ENCODE data around the gene BOLA3. TPM values are rescaled to one million over a fixed set of nuclear protein-coding genes. Genes with fewer than 3 reads are reported as not detected.
A peak's percentile ranks its signal among the peaks of the same experiment; 100 is the strongest.

The BOLA3 gene
- total RNA-seq, 1 experiment from 2014 or later = 69.7 TPM

- intact Hi-C loops (cut with micrococcal nuclease; ENCODE audit: unreplicated experiment) (no loop called here), in situ Hi-C loops (cut with HindIII; ENCODE audit: low pct_unique_long_range_greater_than_20kb, low sequenced_read_pairs) (no loop called here)
- H3K36me3 ChIP-seq (ENCODE audit: control insufficient read depth, insufficient read depth, low read length) = peaks cover 4% of the 10 kb centered on the region; the same call in 1 of the 2 replicates
- no peaks in the 10 kb centered on the region for H3K9me3 ChIP-seq (ENCODE audit: control insufficient read depth, insufficient read depth, low read depth, low read length)
- ATAC-seq = no peak
- ChIA-PET POLR2A (interaction anchor here (0.6 kb wide), 1 partner anchor 353 kb away, joined by 3 read pairs; the partner anchor contains the start of gene STAMBP), CTCF (interaction anchor here (0.6 to 0.7 kb wide), 2 partner anchors 80 to 151 kb away, joined by 3 to 7 read pairs; no protein-coding TSS in a partner anchor)
- TF ChIP-seq POLR2AphosphoS5 (IDR thresholded peaks at IDR 0.05; ENCODE audit: low read depth, low read length) = no peak
- no peak for TF ChIP-seq SIN3A (IDR thresholded peaks at IDR 0.05; ENCODE audit: borderline replicate concordance, insufficient read depth, low read depth, low read length)
- TF ChIP-seq, protein P1, sequence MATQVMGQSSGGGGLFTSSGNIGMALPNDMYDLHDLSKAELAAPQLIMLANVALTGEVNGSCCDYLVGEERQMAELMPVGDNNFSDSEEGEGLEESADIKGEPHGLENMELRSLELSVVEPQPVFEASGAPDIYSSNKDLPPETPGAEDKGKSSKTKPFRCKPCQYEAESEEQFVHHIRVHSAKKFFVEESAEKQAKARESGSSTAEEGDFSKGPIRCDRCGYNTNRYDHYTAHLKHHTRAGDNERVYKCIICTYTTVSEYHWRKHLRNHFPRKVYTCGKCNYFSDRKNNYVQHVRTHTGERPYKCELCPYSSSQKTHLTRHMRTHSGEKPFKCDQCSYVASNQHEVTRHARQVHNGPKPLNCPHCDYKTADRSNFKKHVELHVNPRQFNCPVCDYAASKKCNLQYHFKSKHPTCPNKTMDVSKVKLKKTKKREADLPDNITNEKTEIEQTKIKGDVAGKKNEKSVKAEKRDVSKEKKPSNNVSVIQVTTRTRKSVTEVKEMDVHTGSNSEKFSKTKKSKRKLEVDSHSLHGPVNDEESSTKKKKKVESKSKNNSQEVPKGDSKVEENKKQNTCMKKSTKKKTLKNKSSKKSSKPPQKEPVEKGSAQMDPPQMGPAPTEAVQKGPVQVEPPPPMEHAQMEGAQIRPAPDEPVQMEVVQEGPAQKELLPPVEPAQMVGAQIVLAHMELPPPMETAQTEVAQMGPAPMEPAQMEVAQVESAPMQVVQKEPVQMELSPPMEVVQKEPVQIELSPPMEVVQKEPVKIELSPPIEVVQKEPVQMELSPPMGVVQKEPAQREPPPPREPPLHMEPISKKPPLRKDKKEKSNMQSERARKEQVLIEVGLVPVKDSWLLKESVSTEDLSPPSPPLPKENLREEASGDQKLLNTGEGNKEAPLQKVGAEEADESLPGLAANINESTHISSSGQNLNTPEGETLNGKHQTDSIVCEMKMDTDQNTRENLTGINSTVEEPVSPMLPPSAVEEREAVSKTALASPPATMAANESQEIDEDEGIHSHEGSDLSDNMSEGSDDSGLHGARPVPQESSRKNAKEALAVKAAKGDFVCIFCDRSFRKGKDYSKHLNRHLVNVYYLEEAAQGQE (IDR thresholded peaks at IDR 0.05; ENCODE audit: insufficient read depth in 1 of 2, low read depth in 2 of 2, low read length in 1 of 2) = no peak
- TF ChIP-seq CTCF (IDR thresholded peaks at IDR 0.05) = no peak
- no peak for TF ChIP-seq TCF7L2 (IDR thresholded peaks at IDR 0.05; ENCODE audit: low read depth, low read length)
- no peaks in the 10 kb centered on the region for H3K27me3 ChIP-seq (ENCODE audit: control insufficient read depth, insufficient read depth, low read length)
- no peaks in the 10 kb centered on the region for H3K4me1 ChIP-seq (ENCODE audit: control insufficient read depth, insufficient read depth, low read length)
- H3K27ac ChIP-seq (ENCODE audit: low read length) = no peak overlapping the region
- H3K4me3 ChIP-seq (ENCODE audit: low read depth in 2 of 2, low read length in 2 of 2) = no peak overlapping the region
- no TSS peak for BruUV-seq (replicated peaks)
- no peak for DNase-seq (ENCODE audit: low read depth, low spot score)
Measured at GRCh38 chr2:74181739-74182138, 34.0 kb upstream of the BOLA3 start.

DNA sequence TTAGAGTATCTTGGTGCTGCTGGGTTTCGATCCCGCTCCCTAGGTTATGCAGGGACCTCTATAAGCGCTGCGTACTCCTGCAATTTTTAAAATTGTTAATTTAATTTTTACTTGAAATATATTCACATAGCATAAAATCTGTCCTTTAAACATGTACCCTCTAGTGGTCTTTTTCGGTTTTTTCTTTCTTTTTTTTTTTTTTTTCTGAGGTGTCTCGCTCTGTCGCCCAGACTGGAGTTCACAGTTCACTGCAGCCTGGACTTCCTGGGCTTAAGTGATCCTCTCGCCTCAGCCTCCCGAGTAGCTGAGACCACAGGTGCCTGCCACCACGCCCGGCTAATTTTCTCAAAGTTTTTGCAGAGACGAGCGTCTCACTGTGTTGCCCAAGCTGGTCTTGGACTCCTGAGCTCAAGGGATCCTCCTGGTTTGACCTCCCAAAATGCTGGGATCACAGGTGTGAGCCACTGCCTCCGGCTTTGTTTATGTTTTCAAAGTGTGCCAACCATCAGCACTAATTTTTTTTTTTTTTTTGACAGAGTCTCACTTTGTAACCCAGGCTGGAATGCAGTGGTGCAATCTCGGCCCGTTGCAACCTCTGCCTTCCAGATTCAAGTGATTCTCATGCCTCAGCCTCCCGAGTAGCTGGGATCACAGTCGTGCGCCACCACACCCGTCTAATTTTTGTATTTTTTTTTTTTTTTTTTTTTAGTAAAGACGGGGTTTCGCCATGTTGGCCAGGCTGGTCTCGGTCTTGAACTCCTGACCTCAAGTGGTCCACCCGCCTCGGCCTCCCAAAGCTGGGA is 31.6 kb upstream of the BOLA3 start:
- TF ChIP-seq POLR2AphosphoS5 (IDR thresholded peaks at IDR 0.05; ENCODE audit: low read depth, low read length) = peak; percentile 86; the same call in 1 of the 2 replicates
- TF ChIP-seq, protein P1 (IDR thresholded peaks at IDR 0.05; ENCODE audit: insufficient read depth in 1 of 2, low read depth in 2 of 2, low read length in 1 of 2) = no peak
- DNase-seq (ENCODE audit: low read depth, low spot score) (no peak), ATAC-seq (peak; percentile 15)
- in situ Hi-C loops (cut with HindIII; ENCODE audit: low pct_unique_long_range_greater_than_20kb, low sequenced_read_pairs) (no loop called here), intact Hi-C loops (cut with micrococcal nuclease; ENCODE audit: unreplicated experiment) (no loop called here)
- Histone ChIP-seq H3K4me3 (ENCODE audit: low read depth in 2 of 2, low read length in 2 of 2) (peak overlapping the region; percentile 81 to 83), H3K9me3 (ENCODE audit: control insufficient read depth, insufficient read depth, low read depth, low read length) (no peaks in the 10 kb centered on the region), H3K36me3 (ENCODE audit: control insufficient read depth, insufficient read depth, low read length) (peaks cover 4% of the 10 kb centered on the region; the same call in 1 of the 2 replicates), H3K27ac (ENCODE audit: low read length) (peak overlapping the region; percentile 18), H3K27me3 (ENCODE audit: control insufficient read depth, insufficient read depth, low read length) (no peaks in the 10 kb centered on the region), H3K4me1 (ENCODE audit: control insufficient read depth, insufficient read depth, low read length) (no peaks in the 10 kb centered on the region)
- POLR2A ChIA-PET = interaction anchor here (0.6 to 1.4 kb wide), 6 partner anchors 20 to 1147 kb away, joined by 3 to 11 read pairs (median 4); partner anchors contain the start of gene MTHFD2
- CTCF ChIA-PET = interaction anchor here (0.6 to 0.9 kb wide), 6 partner anchors 13 to 1021 kb away, joined by 3 to 14 read pairs (median 7); partner anchors contain the start of gene STAMBP
- BruUV-seq (replicated peaks) = no TSS peak
